GM18526 (cell line): ENCODE results near the gene HTT-AS.

Experiments used
- POLR2A ChIP-seq: IDR thresholded peaks from 3 replicates; pipeline ENCODE4 v1.6.1; 2011; ENCODE audit not compliant: insufficient read length; ENCODE audit errors: extremely low read depth

Gene HTT-AS

DNA sequence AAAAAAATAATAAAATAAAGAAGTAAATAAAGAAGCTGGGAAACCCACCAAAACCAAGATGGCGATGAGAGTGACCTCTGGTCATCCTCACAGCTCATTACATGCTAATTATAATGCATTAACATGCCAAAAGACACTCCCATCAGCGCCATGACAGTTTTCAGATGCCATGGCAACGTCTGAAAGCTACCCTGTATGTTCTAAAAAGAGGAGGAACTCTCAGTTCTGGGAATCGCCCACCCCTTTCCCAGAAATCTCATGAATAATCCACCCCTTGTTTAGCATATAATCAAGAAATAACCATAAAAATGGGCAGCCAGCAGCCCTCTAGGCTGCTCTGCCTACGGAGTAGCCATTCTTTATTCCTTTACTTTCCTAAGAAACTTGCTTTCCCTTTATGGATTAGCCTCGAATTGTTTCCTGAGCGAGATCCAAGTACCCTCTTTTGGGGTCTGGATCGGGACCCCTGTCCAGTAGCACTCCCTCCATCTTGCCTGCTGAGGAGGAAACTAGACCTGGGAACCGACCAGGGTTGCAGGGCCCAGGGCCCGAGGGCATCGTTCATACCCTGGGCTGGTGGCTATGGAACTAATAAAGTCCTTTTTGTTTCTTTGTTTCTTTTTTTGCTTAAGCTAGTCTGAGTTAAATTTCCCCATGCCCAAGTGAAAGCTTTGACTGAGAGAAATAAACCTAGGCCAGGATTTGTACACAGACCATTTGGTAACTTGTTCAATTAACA, 30.9 kb downstream of the HTT-AS start:
- no peak for TF ChIP-seq POLR2A

DNA sequence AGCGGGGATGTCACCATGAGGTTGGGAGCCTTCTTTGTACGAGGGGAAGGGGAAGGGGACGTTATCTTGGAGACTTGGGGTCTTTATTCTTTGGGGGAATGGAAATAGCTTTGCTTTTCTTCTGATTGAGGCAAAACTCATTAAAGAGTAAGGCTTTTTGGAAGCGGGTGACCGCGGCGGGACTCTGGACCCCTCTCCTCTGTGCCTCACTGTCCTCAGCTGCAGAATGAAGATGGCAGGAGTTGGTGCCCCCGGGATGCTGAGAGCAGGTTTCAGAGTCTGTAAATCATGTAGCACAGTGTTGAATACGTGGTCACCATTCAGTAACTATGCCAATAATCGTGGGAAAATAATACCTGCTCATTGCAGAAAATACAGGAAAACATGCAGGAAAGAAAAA, 32.1 kb downstream of the HTT-AS start:
- no peak for TF ChIP-seq POLR2A

DNA sequence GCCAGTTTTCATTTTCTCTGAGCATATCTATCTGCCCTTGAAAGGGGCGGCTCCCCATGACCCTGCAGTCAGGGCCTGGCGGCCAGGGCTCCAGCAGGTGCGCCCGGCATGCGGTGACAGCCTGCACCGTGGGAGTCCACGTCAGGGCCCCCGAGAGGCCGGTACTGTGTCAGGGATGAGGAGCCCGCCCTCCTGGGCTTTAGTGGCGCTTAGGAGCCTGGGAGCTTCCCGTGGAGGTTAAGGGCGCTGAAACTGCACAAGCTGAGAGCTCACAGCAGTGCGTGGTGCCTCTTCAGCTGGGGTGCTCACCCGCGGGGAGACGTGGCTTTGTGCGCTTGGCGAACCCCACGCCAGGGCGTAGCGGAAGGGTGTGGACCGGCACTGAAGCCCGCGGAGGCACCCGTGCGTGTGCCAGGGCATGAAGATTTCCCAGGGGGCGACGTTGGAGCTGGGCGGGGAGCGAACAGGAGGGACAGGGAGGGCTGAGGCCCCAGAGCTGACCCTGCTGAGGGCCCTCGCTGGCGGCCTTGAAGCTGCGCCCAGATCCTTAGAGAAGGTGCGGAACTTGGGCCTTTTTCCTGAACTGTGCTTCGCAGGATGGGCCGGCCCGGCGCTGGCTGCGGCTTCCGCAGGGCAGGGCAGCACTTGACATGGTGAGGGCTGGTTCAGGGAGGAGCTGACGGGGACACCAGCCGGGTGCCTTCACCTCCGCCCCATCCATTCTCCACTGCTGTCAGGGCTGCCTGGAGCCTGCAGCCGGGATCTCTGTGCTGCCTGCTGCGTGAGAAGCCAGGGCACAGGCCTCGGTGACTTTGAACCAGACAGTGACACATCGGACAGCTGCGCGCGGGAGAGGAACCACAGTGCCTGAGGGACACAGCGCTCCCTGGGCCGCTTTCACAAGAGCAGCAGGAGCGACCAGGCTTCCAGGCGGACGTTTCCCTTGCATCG, 32.9 kb downstream of the HTT-AS start:
- TF ChIP-seq POLR2A, result peak; percentile 17

DNA sequence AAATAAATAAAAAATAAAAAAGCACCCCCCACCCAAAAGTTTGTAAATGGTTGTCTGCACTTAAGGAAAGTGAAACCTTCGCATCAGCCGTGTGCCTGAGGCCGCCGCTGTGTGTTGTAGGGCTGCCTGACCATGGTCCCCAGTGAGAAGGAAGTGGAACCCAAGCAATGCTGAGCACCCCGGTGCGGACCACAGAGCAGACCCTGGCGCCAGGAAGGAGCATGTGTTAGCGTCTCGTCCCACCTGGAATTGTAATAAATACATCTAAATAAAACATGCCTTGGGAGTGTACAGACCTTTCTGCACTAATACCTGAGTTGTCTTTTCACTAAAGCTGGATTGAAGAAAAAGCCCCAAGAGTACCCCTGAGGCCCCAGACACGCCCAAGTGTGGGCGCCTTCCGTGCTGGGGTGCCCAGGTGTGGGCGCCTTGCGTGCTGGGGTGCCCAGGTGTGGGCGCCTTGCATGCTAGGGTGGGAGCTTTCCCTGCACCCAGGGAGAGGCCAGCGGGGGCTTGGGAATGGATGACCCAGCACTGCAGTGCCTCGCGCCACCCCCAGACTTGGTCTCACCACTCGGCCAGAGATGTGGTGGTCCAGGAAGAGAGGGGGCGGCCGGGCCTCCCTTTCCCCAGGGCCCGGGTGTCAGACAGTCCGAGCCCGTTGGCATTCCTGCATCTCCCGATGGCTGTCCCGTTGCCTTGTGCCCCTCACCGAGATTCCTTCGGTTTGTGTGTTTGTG, 33.7 kb downstream of the HTT-AS start:
- peak; percentile 30 for TF ChIP-seq POLR2A

DNA sequence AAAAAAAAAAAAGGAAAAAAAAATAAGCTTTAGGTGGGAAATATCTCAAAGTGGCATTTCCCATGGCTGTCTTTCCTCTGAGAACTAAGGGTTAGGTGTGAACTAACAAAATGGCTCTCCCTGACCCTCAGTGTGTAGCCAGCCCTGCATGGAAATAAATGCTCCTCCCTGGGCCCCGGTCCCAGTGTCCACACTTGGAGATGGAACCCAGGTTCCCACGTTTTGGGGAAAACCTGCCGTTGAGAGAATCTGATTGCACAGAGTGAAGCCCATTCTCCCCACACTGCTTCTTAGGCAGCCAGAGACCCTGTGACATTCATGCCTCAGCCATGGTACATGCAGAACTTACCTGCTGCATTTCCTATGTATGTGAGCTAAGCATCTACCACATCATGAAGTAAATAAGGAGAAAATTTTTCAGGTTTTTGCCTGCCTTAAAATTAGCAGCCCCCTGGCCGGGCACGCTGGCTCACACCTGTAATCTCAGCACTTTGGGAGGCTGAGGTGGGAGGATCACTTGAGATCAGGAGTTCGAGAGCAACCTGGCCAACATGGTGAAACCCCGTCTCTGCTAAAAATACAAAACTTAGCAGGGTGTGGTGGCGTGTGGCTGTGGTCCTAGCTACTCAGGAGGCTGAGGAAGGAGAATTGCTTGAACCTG, 34.5 kb downstream of the HTT-AS start:
- TF ChIP-seq POLR2A, result no peak

DNA sequence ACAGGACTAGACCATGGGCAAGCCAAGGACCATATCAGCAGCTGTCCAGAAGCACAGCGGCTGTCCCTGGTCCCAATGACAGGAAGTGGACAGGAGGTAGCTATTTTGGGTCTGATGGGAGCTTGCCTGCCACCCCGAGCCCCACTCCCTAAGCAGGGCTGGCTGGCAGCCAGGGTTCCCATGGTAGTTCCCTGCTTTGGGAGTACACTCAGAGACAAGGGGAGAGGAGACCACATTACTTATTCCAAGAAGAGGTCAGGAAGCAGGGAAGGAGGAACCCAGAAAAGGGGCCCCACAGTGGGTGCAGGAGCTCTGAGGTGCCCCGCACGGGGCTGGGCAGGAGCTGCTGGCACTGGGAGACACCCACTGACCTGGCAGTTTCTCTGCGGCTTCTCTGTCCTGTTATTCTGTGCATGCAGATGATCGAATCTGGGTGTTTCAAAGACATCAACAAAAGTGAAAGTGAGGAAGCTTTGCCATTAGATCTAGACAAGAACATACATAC, 36.3 kb downstream of the HTT-AS start:
- TF ChIP-seq POLR2A, result no peak

DNA sequence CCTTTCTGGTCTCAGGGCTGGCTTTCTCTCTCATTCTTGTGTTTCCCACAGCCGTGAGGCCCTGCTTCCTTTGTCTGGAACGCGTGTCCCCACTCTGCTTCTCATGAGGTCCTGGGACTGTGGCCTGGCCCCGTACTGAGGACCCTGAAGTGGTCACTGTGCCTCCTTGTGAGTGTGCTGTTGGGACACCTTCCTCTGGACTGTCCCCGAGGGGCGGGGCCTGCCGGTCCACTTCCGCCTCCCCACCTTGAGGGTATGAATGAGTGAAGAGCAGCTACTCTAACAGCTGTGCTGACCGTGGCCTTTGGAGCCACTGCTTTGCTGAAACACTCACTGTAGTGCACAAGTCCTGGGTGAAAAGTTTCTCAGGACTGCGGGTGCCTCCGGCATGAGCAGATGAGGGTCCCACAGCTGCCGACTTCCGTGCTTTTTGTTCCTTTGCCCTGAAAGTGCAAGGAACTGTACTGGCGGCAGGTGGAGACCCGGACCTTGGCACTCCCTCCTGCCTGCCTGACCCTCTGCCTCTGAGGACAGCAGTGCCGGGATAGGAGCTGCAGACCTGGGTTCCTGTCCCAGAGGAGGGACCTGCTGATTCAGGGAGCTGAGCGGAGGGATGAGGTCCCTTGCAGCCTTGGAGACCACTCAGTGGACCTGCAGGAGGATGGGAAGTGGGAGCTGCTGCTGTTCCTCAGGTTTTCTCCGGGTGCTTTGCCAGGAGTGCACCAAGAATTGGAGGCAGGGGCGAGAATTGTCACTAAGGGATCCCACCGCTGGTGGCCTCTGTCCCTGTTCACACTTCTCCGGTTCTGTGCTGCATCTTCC, 38.0 kb downstream of the HTT-AS start:
- no peak for TF ChIP-seq POLR2A

DNA sequence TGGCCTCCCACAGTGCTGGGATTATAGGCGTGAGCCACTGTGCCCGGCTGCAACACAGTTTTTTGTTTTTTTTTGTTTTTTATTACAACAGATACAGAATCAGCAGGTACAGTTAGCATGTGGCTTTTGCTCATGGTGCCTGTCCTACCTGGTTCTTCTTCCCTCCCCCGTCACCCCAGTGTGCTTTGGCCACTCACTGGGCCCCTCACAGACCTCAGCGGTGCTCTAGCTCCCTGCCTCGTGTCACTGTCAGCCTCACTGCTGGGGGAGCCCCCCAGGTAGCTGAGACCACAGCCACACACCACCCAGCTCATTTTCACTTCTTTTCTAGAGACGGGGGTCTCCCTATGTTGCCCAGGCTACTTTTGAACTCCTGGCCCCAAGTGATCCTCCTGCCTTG, 38.7 kb downstream of the HTT-AS start:
- TF ChIP-seq POLR2A, result no peak

DNA sequence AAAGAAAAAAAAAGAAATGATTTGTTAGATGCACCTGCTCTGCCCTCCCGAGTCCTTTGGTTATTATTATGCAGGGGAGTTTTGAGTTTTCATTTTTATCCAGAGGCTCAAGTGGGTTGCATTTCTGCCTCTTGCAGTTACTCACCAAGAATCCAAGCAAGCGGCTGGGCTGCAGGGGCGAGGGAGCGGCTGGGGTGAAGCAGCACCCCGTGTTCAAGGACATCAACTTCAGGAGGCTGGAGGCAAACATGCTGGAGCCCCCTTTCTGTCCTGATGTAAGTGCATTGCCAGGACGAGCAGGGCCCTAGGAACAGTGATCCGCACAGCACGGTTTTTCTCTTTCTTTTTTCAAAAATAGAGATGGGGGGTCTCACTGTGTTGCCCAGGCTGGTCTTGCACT, 39.1 kb downstream of the HTT-AS start:
- no peak for TF ChIP-seq POLR2A

DNA sequence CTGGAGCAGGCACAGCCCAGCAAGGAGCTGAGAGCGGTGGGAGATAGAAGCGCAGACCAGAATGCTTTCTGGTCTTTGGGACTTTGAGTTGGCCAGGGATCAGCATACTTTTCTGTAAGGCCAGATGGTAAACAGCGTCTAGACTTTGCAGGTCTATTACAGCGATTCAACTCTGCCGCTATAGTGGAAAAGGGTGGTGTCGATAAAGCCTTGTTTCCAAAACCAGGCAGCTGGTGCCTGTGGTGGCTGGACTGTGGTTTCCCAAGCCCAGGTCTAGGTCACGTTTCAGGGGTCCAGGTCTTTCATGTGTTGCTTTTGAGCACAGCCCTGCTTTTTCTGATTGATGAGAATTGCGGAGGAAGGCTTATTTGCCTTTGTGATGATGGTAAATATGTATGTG, 40.1 kb downstream of the HTT-AS start:
- TF ChIP-seq POLR2A, result no peak

DNA sequence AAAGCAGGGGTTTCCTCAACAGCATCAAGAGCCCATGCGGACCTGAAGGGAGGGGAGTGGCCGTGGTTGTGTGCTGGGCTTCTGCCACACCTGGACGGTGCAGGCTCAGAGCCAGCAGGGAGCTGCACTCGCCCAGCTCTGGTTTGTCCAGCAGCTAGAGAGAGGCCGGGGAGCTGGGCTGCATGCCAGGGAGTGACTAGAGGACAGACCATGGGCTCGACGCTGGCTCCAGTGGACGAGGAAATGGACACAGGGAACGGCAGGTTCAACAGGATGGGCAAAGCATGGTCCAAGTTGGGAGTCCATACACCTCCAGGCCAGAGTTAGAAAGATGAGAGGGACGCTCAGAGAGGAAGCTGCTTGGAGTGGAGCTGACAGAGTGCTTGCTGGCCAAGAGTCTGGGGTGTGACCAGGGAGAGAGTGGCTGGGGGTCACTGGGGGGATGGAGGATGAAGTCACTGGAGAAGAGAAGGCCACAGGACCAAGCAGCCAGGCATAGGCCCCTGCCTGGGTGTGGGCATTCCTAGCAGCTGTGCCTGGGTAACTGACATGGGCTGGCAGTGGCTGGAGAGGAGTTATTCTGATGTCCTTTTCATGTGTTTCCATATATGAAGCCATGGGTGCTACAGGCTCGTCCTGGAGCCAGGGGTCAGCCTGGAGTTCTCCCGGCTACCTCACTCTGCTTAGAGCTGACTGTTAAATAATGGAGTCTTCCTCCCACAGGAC, 42.8 kb downstream of the HTT-AS start:
- no peak for TF ChIP-seq POLR2A

DNA sequence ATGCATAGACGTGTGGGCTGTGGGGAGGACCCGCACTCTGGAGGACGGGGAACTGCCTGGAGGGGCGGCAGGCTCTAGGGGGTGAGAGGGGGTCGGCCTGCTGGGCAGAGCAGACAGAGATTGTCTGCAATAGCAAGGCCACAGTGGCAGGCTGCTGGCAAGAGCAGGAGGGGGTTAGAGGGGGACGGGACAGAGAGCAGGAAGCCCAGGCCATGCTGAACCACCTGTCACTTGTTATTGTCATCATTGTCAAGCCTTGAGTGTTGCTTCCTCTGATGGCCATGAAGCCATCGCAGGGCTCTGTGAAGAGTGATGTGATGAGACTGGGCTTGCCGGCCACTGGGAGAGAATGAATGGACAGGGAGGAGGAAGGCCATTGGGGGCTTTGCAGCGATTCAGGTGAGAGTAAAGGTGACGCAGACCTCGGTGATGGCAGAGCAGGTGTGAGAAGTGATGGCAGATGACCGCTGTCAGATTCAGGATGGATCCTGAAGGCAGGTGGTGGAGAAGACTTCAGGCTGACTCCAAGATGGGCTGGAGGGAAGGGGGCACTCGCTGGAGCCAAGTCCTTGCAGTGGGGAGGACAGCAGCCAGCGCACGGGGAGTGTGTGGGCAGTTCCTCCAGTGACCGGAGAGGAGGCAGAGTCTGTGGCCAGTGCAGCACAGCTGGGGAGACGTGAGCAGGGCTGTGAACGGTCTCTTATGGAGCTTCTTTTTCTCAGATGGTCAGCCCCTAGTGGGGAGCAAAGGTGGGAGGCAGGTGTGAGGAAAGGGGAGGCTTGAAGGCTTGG, 43.6 kb downstream of the HTT-AS start:
- no peak for TF ChIP-seq POLR2A

DNA sequence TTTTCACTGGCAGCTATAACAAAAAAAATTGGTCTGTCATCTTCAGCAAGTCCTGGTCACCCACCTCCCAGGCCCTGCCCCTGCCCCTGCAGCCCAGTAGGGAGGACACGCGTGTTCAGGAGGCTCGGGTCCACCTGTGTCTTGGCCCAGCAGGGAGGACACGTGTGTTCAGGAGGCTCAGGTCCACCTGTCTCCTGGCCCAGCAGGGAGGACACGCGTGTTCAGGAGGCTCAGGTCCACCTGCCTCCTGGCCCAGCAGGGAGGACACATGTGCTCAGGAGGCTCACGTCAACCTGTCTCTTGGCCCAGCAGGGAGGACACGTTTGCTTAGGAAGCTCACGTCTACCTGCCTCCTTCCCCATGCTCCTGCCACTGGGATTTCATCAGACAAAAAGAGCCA, 44.9 kb downstream of the HTT-AS start:
- no peak for TF ChIP-seq POLR2A

DNA sequence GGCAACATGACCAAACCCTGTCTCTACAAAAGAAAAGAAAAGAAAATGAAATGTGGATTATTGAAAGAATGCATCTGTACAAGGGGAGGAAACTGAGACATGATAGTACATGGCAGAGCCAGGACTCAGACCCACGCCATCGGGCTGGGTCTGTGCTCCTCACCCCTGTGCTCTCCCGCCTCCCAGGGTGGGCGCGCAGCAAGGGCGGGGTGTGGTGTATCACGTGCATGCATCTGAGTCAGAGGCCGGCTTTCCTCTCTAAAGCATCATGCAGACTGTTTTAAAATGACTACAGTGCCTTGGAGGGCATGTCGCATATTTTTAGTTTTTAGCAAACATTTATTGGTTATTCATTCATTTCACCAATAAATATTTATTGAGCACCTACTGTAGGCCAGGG, 47.8 kb downstream of the HTT-AS start:
- TF ChIP-seq POLR2A, result no peak
